Measurements from ENCODE around the gene SPNS1.
"Not testable (repeated sequence)": the region's sequence is repeated elsewhere in the genome, so short reads cannot be mapped to it uniquely, and the experiment has no call there.

Gene SPNS1

GRCh38 chr16:28958836-28959235, 15.7 kb upstream of the SPNS1 start:
- DNase-seq (ENCODE audit: low spot score): no peak

DNA sequence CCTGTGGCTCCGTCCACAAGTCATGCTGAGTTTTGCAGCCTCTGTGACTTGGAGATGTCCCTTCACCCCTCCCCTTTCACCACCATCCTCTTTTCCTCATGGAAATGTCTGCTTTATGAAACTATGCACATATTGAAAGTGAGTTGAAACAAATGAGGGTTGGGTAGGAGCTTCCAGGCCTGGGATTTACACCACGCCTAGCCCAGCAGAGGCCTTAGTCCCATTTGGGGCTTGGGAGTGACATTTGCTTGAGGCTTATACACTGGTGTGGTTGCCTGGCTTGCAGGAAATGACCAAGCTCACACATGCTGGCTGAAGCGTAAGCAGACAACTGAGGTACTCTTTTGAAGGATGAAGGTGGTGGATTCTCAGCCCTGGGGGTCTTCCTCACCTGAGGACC, 10.5 kb upstream of the SPNS1 start:
- DNase-seq (ENCODE audit: low spot score): no peak

DNA sequence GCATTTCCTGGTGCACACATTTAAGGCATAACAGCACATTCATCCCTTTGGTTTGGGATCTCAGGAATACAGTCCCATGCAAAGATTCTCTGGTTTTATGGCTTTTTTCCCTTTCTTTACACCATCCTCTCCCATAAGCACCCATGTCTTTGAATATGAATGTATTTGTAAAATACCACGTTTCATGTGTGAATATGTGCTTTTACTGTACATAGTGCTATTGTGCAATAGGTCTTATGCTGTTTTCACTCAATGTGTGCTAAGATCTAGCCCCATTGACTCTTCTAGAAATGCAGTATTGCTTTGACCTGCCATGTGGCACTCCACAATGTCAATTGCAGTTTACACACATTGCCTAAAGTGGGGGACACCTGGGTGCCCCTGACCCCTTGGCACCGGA, 10.1 kb upstream of the SPNS1 start:
- no peak for DNase-seq (ENCODE audit: low spot score)

- no peak for DNase-seq (ENCODE audit: low spot score)
Measured at GRCh38 chr16:28967156-28967555, 7.4 kb upstream of the SPNS1 start.

- not testable (repeated sequence) for DNase-seq (ENCODE audit: low spot score)
Measured at GRCh38 chr16:28969696-28970095, 4.9 kb upstream of the SPNS1 start.

DNA sequence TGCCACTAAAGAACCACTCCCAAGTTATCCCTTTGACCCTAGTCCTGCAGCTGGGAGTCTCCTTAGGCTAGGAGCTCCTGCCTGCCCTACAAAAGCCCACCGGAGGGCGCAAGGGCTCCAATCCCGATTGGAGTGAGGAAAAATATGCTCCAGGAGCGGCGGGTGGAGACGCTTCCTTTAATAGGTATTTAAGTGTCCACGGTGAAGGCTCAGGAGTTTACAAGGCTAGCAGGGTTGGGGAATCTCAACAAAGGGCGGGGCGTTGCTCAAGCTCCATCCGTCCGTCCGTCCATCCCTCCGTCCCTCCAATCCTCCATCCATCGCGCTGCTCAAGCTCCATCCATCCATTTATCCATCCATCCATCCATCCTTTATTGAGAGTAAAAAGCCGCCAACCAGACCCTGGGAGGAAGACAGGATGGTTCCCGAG, 556 bp upstream of the SPNS1 start:
- peak; percentile 79 for DNase-seq (ENCODE audit: low spot score)

DNA sequence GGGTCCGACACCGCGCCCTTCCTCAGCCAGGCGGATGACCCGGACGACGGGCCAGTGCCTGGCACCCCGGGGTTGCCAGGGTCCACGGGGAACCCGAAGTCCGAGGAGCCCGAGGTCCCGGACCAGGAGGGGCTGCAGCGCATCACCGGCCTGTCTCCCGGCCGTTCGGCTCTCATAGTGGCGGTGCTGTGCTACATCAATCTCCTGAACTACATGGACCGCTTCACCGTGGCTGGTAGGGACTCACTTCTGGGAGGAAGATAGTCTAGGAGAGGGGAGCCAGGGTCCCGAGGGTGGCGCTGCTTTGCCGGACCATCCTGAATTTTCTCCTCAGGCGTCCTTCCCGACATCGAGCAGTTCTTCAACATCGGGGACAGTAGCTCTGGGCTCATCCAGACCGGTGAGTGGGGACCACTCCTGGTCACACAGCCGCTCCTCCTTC, 601 bp downstream of the SPNS1 start:
- DNase-seq (ENCODE audit: low spot score): no peak

DNA sequence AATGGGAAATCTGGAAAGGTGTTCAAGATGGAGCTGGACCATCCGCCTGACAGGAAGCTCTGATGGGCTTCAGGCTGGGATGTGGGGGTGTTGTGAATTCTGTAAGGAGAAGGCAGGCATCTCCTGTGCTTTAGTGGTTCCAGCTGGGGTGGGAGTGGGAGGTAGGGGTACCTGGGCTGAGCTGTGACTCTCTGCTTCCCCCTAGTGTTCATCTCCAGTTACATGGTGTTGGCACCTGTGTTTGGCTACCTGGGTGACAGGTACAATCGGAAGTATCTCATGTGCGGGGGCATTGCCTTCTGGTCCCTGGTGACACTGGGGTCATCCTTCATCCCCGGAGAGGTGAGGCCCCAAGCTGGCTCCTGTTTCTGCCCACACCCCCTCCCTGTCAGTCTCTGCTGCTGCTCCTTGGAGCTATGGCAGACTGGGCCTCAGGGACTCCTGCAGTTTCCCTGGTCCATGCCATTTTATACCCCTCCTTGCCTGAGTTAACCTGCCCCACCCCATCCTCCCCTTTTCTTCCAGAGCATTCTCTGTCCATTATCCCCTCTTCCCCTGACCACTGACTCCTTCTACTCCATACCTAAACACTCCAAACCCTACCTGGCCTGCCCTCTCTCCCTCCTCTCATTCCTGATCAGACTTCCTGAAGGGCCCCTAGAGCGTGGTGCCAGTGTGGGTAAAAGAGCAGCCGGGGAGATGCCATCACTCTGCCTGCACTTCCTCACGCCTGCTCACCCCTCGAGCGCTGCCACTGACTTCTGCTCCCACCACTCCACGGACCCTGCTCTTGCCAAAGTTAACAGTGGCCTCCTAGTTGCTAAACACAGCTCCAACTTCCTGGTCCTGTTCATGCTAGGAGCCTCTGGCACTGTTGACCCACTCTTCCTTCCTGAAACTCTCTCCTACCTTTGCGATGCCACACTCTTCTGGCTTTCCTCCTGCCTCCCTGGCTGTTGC, 3.4 kb downstream of the SPNS1 start:
- peak; percentile 19 for DNase-seq (ENCODE audit: low spot score)

- DNase-seq (ENCODE audit: low spot score): not testable (repeated sequence)
Measured at GRCh38 chr16:28980330-28980729, 5.8 kb downstream of the SPNS1 start.

- no peak for DNase-seq (ENCODE audit: low spot score)
Measured at GRCh38 chr16:28980929-28981328, 6.4 kb downstream of the SPNS1 start.

DNA sequence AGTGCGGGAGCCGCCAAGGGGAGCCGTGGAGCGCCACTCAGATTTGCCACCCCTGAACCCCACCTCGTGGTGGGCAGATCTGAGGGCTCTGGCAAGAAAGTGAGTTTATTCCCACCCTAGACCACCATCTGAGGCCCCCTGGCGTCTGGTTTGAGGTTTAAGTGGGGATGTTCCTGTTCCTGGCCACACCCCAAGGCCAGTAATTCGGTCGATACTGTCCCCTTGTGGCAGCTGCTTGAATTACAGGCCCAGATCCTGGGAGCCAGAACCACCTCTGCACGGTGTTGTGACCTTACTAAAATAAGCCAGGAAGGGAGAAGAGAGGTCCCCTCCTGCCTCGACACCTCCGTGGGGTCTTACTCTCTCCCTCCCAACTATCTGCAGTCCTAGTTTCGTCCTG, 6.9 kb downstream of the SPNS1 start:
- DNase-seq (ENCODE audit: low spot score): no peak

DNA sequence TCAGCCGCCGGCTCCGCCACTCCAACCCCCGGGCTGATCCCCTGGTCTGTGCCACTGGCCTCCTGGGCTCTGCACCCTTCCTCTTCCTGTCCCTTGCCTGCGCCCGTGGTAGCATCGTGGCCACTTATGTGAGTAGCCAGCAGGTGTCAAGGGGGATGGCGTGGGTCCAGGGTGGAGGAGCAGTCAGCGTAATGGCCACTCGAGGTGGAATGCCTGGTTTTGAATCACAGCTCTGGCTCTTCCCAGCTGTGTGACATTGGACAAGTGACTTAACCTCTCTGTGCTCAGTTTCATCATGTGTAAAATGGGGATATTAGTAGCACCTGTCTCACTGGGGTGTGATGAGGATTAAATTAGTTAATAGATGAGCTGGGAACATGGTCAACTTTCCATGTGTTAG, 7.8 kb downstream of the SPNS1 start:
- DNase-seq (ENCODE audit: low spot score): no peak

DNA sequence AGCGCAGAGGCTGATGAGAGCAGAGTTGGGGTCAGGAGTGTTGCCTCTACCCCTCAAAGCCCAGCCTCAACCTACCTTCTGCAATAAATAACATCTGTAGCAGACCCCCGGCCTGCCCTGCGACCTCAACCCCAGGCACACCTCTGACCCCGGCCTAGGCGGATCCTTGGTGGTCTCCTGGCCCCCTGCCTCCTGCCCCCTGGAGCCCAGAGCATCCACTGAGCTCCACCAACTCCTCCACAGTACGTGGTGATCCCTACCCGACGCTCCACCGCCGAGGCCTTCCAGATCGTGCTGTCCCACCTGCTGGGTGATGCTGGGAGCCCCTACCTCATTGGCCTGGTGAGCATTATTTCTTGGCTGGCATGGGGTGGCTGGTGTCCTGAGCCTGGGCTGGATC, 8.4 kb downstream of the SPNS1 start:
- no peak for DNase-seq (ENCODE audit: low spot score)

- no peak for DNase-seq (ENCODE audit: low spot score)
Measured at GRCh38 chr16:28983644-28984043, 9.1 kb downstream of the SPNS1 start.

DNA sequence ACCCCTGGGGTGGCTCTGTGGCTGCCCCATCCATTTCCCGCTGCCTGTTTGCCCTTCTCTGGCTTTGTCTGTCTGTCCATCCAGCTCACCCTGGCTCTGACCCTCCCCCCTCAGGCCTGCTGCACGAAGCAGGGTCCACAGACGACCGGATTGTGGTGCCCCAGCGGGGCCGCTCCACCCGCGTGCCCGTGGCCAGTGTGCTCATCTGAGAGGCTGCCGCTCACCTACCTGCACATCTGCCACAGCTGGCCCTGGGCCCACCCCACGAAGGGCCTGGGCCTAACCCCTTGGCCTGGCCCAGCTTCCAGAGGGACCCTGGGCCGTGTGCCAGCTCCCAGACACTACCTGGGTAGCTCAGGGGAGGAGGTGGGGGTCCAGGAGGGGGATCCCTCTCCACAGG, 9.5 kb downstream of the SPNS1 start:
- DNase-seq (ENCODE audit: low spot score): no peak

- DNase-seq (ENCODE audit: low spot score): no peak
Measured at GRCh38 chr16:28984619-28985135, 10.1 kb downstream of the SPNS1 start, which contains the start of gene LAT. LAT (plus strand) TSS chr16:28985052; CDS start chr16:28985418, 366 bp downstream.

- no peak for DNase-seq (ENCODE audit: low spot score)
Measured at GRCh38 chr16:28985211-28986041, 10.8 kb downstream of the SPNS1 start.

- DNase-seq (ENCODE audit: low spot score): no peak
Measured at GRCh38 chr16:28986046-28986445, 11.5 kb downstream of the SPNS1 start.

GRCh38 chr16:28986492-28986891, 11.9 kb downstream of the SPNS1 start:
- no peak for DNase-seq (ENCODE audit: low spot score)

DNA sequence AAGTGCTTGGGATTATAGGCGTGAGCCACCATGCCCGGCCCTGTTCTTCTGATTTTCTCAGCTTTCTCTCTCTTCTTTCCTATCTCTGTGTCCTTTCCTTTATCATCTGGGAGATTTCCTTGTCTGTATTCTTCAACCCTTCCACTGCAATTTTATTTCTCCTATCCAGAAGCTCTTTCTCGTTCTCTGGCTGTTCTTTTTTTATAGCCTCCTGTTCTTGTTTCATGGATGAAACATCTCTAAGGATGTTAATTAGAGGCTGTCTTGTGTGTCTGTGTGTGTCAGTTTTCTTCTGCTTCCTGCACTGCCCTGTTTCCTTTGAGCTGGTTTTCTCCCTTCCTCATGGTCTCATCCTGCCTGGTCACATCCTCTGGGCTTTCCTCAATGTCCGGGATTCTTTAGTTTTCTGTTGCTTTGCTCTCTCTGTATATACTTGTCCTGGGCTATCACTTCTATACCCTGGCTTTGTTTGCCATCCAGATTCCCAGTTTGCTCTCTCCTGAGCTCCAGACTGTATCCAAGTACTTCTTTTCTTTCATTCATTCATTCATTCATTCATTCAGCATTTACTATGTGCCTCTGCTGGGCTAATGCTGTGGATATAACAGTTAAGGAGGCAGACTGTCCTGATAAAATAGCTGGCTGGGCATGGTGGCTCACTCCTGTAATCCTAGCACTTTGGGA, 12.7 kb downstream of the SPNS1 start:
- DNase-seq (ENCODE audit: low spot score): no peak

DNA sequence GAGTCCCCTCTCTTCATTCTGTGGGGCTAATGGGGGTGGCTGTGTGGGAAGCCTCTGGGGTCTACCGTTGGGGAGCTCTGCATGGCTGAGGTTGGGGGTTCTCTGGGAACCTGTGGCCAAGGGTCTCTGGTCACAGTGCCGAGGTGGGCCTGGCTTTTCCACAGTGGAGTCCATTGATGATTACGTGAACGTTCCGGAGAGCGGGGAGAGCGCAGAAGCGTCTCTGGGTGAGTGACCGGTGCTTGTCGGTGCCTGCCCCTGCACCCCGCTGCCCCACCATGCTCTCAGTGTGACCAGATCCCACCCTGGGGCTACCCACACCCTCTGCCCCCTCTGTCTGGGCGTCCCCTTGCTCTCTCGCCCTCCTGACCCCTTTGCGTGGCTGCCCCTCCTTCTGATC, 14.8 kb downstream of the SPNS1 start:
- DNase-seq (ENCODE audit: low spot score): no peak

All from cerebellar cortex (tissue), 1 donor.